H1 (cell line): ENCODE measurements around the gene ABCB11. TPM values are rescaled to one million over a fixed set of nuclear protein-coding genes. Genes with fewer than 3 reads are reported as not detected.

Experiments
- CHD2 ChIP-seq: IDR thresholded peaks from 2 replicates; pipeline ENCODE4 v1.6.1; 2012; ENCODE audit warnings: low read length, improper control_type of control experiment
- CHD7 ChIP-seq: fragments of 300-600 bp; sonication (generic); IDR thresholded peaks from 2 replicates; pipeline ENCODE4 v1.7.1; 2012; ENCODE audit warnings: low read length, moderate library complexity, mild to moderate bottlenecking, inconsistent platforms; ENCODE audit not compliant: insufficient replicate concordance
- KDM1A ChIP-seq: fragments of 200-600, 300-600 bp; sonication (generic); IDR thresholded peaks from 2 replicates; pipeline ENCODE4 v1.7.1; 2016; ENCODE audit warnings: mild to moderate bottlenecking, low read length, borderline replicate concordance
- polyA plus RNA-seq, 7 experiments: library from polyadenylated mRNA; depleted of rRNA in 3 of 7; stranded (reverse) in 5 of 7; unstranded in 2 of 7; fragments of >200 nt in 5 of 7; fragments of 200-250 nt in 2 of 7; gene quantifications; 1 replicate in 5 of 7; 2 replicates in 1 of 7; 4 replicates in 1 of 7; pipeline versions ENCODE4 v1.2.1 to v1.2.3, GENCODE V29; 2011 to 2013; ENCODE audit warnings: missing spikeins in 2 of 7, mixed read lengths in 2 of 7
- total RNA-seq: library from RNA; stranded (reverse); fragmentation: NEBNext Ultra II Directional; extraction: Animal tissue kit (Norgen Biotek cat#: 25700); gene quantifications from 2 replicates; pipeline ENCODE4 v1.2.1, GENCODE V29; 2021
- TF ChIP-seq, protein P1 (sequence below), 3 experiments: IDR thresholded peaks; 1 replicate in 2 of 3; 2 replicates in 1 of 3; pipeline versions ENCODE4 v1.5.1 to v1.6.1; 2011; ENCODE audit warnings: low read length in 3 of 3, mild to moderate bottlenecking in 3 of 3, inconsistent platforms in 2 of 3, low read depth in 1 of 3, moderate library complexity in 1 of 3; ENCODE audit not compliant: insufficient read depth in 1 of 3; ENCODE audit errors: control extremely low read depth in 1 of 3

Gene ABCB11
- total and polyA plus RNA-seq, 2 of the 8 experiments (the other 6 are each of a cell fraction or from before 2014, with no cell fraction given), result not detected

DNA sequence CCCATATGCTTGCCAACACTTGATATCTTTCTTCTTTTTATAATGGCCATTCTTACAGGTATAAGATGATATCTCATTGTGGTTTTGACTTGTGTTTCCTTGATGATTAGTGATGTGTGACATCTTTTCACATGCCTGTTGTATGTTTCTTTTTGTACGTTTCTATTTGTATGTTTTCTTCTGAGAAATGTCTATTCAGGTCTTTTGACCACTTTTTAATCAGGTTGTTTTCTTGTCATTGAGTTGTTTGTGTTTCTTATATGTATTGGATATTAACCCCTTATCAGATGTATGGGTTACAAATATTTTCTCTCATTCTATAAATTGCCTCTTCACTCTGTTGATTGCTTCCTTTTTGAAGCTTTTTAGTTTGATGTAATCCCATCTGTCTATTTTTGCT is 42.4 kb downstream of the ABCB11 start (continued):
- TF ChIP-seq CHD7 (no peak), KDM1A (no peak), CHD2 (no peak)
- TF ChIP-seq, protein P1, sequence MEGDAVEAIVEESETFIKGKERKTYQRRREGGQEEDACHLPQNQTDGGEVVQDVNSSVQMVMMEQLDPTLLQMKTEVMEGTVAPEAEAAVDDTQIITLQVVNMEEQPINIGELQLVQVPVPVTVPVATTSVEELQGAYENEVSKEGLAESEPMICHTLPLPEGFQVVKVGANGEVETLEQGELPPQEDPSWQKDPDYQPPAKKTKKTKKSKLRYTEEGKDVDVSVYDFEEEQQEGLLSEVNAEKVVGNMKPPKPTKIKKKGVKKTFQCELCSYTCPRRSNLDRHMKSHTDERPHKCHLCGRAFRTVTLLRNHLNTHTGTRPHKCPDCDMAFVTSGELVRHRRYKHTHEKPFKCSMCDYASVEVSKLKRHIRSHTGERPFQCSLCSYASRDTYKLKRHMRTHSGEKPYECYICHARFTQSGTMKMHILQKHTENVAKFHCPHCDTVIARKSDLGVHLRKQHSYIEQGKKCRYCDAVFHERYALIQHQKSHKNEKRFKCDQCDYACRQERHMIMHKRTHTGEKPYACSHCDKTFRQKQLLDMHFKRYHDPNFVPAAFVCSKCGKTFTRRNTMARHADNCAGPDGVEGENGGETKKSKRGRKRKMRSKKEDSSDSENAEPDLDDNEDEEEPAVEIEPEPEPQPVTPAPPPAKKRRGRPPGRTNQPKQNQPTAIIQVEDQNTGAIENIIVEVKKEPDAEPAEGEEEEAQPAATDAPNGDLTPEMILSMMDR (IDR thresholded peaks at IDR 0.05; ENCODE audit: control extremely low read depth in 1 of 3, insufficient read depth in 1 of 3, low read depth in 1 of 3, low read length in 3 of 3), result no peak
